WTC11 (cell line): Measurements from ENCODE around the gene CLCN1. TPM values are rescaled to one million over a fixed set of nuclear protein-coding genes. Genes with fewer than 3 reads are reported as not detected.

Experiments
- ATAC-seq: fragments of 200-7000 bp; cut with Tn5 transposase; 2 replicates; pipeline ENCODE4 v1.10.0; 2021; ENCODE audit warnings: mild to moderate bottlenecking, moderate library complexity
- CTCF ChIA-PET: fragments of 300-600 bp; sonication (Branson Sonifier 250); formaldehyde crosslinking; loops from one replicate; lab custom pipeline; 2021; ENCODE audit warnings: antibody characterized with exemption; lab: Charles Lee
- POLR2A ChIA-PET: fragments of 350-600 bp; sonication (Branson Sonifier 250); formaldehyde crosslinking; loops from one replicate; lab custom pipeline; 2021; ENCODE audit warnings: antibody characterized with exemption; lab: Charles Lee
- DNase-seq: peaks from one replicate; pipeline ENCODE4 v3.0.0; 2021; ENCODE audit warnings: low spot score
- H3K27ac Mint-ChIP-seq: 2 replicates; pipeline ENCODE4 v1.8.0; 2021; ENCODE audit warnings: mixed read lengths
- H3K27me3 Mint-ChIP-seq: 2 replicates; pipeline ENCODE4 v1.8.0; 2021; ENCODE audit warnings: low read depth, mild to moderate bottlenecking, moderate library complexity, mixed read lengths
- H3K36me3 Mint-ChIP-seq: 2 replicates; pipeline ENCODE4 v1.8.0; 2021; ENCODE audit warnings: mixed read lengths
- H3K4me1 Mint-ChIP-seq: 2 replicates; pipeline ENCODE4 v1.8.0; 2022; ENCODE audit warnings: mixed read lengths
- H3K4me3 Mint-ChIP-seq: 2 replicates; pipeline ENCODE4 v1.8.0; 2021; ENCODE audit warnings: mild to moderate bottlenecking, moderate library complexity, mixed read lengths
- H3K9me3 Mint-ChIP-seq: 2 replicates; pipeline ENCODE4 v1.8.0; 2021; ENCODE audit warnings: mixed read lengths
- ATF1 ChIP-seq: sonication (generic); formaldehyde crosslinking; IDR thresholded peaks from 2 replicates; pipeline ENCODE4 v1.8.1; 2023; ENCODE audit warnings: mild to moderate bottlenecking, moderate library complexity, missing genetic modification reagents
- CBFB ChIP-seq: sonication (generic); formaldehyde crosslinking; IDR thresholded peaks from 2 replicates; pipeline ENCODE4 v1.8.1; 2022; ENCODE audit warnings: mild to moderate bottlenecking, low read depth, missing genetic modification reagents
- FOXJ3 ChIP-seq: sonication (generic); formaldehyde crosslinking; IDR thresholded peaks from 2 replicates; pipeline ENCODE4 v1.9.0; 2021; ENCODE audit warnings: missing genetic modification reagents, mild to moderate bottlenecking, borderline replicate concordance
- FOXK1 ChIP-seq: sonication (generic); formaldehyde crosslinking; IDR thresholded peaks from 2 replicates; pipeline ENCODE4 v1.8.0; 2022; ENCODE audit warnings: mild to moderate bottlenecking, moderate library complexity, missing genetic modification reagents
- NFE2L1 ChIP-seq: sonication (generic); formaldehyde crosslinking; IDR thresholded peaks from 2 replicates; pipeline ENCODE4 v1.8.1; 2023; ENCODE audit warnings: missing genetic modification reagents
- NFYB ChIP-seq: sonication (generic); formaldehyde crosslinking; conservative IDR thresholded peaks from 2 replicates; pipeline ENCODE4 v1.8.0; 2022; ENCODE audit warnings: low read depth, missing genetic modification reagents
- NR2C2 ChIP-seq: sonication (generic); formaldehyde crosslinking; IDR thresholded peaks from 2 replicates; pipeline ENCODE4 v1.8.0; 2022; ENCODE audit warnings: mild to moderate bottlenecking, missing genetic modification reagents
- SP1 ChIP-seq: sonication (generic); formaldehyde crosslinking; conservative IDR thresholded peaks from 2 replicates; pipeline ENCODE4 v1.8.1; 2022; ENCODE audit warnings: missing genetic modification reagents
- total RNA-seq: library from RNA; stranded (reverse); gene quantifications from 3 replicates; pipeline ENCODE4 v1.2.3, GENCODE V29; 2021
- TF ChIP-seq, protein P1 (sequence below): sonication (generic); formaldehyde crosslinking; IDR thresholded peaks from 2 replicates; pipeline ENCODE4 v1.8.0; 2023; ENCODE audit warnings: missing genetic modification reagents, mild to moderate bottlenecking, borderline replicate concordance
- TF ChIP-seq, protein P2 (sequence below): sonication (generic); formaldehyde crosslinking; IDR thresholded peaks from 2 replicates; pipeline ENCODE4 v1.8.1; 2023; ENCODE audit warnings: mild to moderate bottlenecking, moderate library complexity, missing genetic modification reagents

The CLCN1 gene
- total RNA-seq, 1 experiment from 2014 or later, result 0.28 TPM

DNA sequence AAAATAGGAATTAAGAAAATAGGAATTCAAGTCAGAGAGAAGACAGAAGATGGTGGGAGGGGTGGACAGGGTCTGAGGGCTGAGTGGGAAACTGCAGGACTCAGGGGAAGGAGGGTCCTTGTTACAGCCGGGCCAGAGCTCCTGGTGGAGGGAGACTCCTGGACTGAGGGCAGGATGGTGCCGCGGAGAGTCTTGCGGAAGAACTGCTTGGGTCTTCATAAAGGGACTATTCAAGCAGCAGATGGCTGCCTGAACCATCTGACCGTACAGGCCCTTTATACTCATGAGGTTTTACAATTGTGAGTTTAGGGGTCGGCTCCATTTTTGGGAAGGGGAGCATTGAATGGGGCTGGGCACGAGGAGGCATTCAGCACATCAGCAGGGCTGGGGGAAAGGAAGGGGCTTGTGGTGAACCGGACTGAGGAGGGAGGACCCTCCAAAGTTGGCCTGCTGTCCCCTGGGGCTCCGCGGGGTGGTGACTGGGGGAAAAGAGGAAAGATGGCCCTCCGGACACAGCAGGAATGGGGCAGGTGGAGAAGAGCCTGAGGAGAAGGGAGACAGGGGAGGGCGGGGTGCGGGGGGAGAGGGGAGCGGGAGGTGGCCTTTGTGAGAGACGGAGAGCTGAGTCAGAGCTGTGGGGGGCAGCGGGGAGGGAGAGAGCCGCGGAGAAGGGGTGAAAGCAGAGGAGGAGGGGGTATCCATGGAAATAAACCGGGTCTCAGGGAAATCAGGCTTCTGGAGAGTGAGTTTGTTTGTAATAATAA is 45.1 kb downstream of the CLCN1 start:
- POLR2A ChIA-PET, result no interaction called here
- ATAC-seq, result peak; percentile 12
- peaks cover 31% of the 10 kb centered on the region for H3K27me3 Mint-ChIP-seq
- CTCF ChIA-PET, result interaction anchor here (0.6 to 2.1 kb wide), 7 partner anchors 12 to 120 kb away, joined by 3 to 16 read pairs (median 3); partner anchors contain the start of gene CASP2
- peak overlapping the region; percentile 75 for H3K4me3 Mint-ChIP-seq
- H3K27ac Mint-ChIP-seq, result no peak overlapping the region
- H3K36me3 Mint-ChIP-seq, result peaks cover 23% of the 10 kb centered on the region
- peak; percentile 56 for DNase-seq
- H3K4me1 Mint-ChIP-seq, result peaks cover 19% of the 10 kb centered on the region
- TF ChIP-seq CBFB (CRISPR knock-in tag), result no peak
- TF ChIP-seq, all 79 proteins: peak for 0
- H3K9me3 Mint-ChIP-seq, result no peaks in the 10 kb centered on the region

DNA sequence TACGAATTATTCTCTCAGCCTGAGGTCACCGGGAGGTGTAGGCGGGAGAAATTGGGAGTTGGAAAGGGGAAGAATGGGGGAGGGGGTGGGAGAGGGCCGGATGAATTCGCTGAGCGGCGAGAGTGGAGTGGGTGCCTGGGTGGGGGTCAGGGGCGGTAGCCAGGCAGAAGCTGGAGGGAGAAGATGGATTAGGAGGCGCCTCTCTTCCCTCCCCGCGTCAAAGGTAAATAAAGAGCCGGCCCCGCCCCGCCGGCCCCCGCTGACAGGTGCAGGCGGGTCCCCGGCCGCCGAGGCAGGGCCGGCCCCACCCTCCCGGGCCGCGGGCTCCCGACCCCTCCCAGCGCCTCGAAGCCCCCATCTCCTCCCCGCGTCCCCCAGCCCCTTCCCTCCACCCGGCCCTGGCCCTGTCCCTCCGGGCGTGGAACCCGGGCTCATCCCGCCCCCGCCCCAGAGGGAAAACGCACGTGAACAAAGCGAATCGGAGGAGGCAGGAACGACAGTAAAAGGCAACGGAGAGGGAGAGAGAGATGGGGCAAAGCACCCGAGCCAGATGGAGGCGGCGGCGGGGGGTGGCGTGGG is 45.7 kb downstream of the CLCN1 start:
- TF ChIP-seq SP1 (CRISPR knock-in tag), result peak; percentile 18; the same call in 1 of the 2 replicates
- TF ChIP-seq FOXK1 (CRISPR knock-in tag), result peak; percentile 51; the same call in 1 of the 2 replicates
- TF ChIP-seq, protein P1, sequence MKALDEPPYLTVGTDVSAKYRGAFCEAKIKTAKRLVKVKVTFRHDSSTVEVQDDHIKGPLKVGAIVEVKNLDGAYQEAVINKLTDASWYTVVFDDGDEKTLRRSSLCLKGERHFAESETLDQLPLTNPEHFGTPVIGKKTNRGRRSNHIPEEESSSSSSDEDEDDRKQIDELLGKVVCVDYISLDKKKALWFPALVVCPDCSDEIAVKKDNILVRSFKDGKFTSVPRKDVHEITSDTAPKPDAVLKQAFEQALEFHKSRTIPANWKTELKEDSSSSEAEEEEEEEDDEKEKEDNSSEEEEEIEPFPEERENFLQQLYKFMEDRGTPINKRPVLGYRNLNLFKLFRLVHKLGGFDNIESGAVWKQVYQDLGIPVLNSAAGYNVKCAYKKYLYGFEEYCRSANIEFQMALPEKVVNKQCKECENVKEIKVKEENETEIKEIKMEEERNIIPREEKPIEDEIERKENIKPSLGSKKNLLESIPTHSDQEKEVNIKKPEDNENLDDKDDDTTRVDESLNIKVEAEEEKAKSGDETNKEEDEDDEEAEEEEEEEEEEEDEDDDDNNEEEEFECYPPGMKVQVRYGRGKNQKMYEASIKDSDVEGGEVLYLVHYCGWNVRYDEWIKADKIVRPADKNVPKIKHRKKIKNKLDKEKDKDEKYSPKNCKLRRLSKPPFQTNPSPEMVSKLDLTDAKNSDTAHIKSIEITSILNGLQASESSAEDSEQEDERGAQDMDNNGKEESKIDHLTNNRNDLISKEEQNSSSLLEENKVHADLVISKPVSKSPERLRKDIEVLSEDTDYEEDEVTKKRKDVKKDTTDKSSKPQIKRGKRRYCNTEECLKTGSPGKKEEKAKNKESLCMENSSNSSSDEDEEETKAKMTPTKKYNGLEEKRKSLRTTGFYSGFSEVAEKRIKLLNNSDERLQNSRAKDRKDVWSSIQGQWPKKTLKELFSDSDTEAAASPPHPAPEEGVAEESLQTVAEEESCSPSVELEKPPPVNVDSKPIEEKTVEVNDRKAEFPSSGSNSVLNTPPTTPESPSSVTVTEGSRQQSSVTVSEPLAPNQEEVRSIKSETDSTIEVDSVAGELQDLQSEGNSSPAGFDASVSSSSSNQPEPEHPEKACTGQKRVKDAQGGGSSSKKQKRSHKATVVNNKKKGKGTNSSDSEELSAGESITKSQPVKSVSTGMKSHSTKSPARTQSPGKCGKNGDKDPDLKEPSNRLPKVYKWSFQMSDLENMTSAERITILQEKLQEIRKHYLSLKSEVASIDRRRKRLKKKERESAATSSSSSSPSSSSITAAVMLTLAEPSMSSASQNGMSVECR, result no peak
- peaks cover 34% of the 10 kb centered on the region for H3K27me3 Mint-ChIP-seq
- ATAC-seq, result peak; percentile 43

DNA sequence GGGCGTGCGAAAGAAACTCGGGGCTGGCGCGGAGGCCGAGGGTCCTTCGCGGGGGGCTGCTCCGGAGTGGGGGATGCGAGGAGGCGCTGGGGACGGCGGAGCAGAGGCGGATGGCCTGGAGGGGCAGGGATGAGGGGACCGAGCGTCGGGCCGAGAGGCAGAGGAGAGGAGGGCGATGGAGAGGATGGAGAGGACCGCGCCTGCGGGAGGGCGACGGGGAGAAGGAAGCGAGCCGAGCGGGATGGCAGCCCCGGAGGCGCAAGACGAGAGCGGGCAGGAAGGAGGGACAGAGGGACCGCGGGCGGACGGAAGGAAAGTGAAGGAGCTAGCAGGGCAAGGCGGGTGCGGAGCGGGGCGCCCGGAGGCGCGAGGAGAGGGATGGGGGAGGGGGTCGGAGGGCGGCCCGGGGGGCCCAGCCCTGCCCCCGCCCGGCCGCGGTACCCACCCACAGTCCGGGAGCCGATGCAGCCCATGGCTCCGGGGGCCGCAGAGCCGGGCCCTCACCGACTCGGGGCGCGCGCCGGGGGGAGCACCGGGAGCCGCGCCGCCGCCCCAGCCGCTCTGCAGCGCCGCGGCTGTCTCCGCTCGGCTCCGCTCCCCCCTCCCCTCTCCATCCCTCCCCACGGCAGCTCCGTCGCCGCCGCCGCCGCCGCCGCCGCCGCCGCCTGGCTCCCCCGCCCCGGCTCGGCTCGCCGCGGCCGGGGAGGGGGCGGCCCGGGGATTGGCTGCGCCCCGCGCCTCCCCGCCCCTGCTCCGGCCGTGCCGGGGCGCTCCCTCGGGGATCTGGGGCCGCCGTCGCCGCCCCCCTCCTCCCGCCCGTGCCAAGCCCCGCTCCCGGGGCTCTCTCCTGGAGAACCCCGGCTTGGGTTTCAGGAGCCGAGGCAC is 46.5 kb downstream of the CLCN1 start, which contains the start of gene FAM131B:
FAM131B (minus strand) TSS at position 583 of the 885 bp plus-strand sequence; CDS start at position 473, 110 bp downstream.
- Mint-ChIP-seq H3K4me1 (peaks cover 21% of the 10 kb centered on the region), H3K9me3 (no peaks in the 10 kb centered on the region), H3K4me3 (peak within 1 kb of the TSS; percentile 92), H3K36me3 (peaks cover 15% of the 10 kb centered on the region), H3K27ac (no peak within 1 kb of the TSS), H3K27me3 (peaks cover 34% of the 10 kb centered on the region)
- POLR2A ChIA-PET, result interaction anchor here (0.6 kb wide), 1 partner anchor 18 kb away, joined by 3 read pairs; no protein-coding TSS in a partner anchor
- DNase-seq, result peak; percentile 50
- CTCF ChIA-PET, result interaction anchor here (0.8 to 1.9 kb wide), 5 partner anchors 10 to 25 kb away, joined by 3 to 7 read pairs (median 6); no protein-coding TSS in a partner anchor
- peak; percentile 65 for ATAC-seq
- TF ChIP-seq NFE2L1 (no peak), ATF1 (no peak), NR2C2 (CRISPR knock-in tag) (no peak), NFYB (CRISPR knock-in tag) (0 out of 2 replicates have a peak, but pooled peaks have one; percentile 4), FOXJ3 (CRISPR knock-in tag) (no peak)
- TF ChIP-seq, protein P2, sequence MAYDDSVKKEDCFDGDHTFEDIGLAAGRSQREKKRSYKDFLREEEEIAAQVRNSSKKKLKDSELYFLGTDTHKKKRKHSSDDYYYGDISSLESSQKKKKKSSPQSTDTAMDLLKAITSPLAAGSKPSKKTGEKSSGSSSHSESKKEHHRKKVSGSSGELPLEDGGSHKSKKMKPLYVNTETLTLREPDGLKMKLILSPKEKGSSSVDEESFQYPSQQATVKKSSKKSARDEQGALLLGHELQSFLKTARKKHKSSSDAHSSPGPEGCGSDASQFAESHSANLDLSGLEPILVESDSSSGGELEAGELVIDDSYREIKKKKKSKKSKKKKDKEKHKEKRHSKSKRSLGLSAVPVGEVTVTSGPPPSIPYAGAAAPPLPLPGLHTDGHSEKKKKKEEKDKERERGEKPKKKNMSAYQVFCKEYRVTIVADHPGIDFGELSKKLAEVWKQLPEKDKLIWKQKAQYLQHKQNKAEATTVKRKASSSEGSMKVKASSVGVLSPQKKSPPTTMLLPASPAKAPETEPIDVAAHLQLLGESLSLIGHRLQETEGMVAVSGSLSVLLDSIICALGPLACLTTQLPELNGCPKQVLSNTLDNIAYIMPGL (CRISPR knock-in tag), result peak; percentile 58

More for the DNA sequence above, 45.7 kb downstream of the CLCN1 start:
- DNase-seq, result peak; percentile 47
- POLR2A ChIA-PET, result no interaction called here
- Mint-ChIP-seq H3K27ac (no peak overlapping the region), H3K4me3 (peak overlapping the region; percentile 92), H3K4me1 (peaks cover 19% of the 10 kb centered on the region), H3K36me3 (peaks cover 22% of the 10 kb centered on the region), H3K9me3 (no peaks in the 10 kb centered on the region)
- CTCF ChIA-PET, result interaction anchor here (0.8 to 2.1 kb wide), 6 partner anchors 10 to 23 kb away, joined by 3 to 16 read pairs (median 4); no protein-coding TSS in a partner anchor
